HG03439 (cell line): ENCODE data around the gene RAB11FIP4.

ENCODE experiments used
- ATAC-seq: cut with Tn5 transposase; IDR thresholded peaks from one replicate; pipeline ENCODE4 v1.9.1; 2021; ENCODE audit warnings: mild to moderate bottlenecking, moderate library complexity; ENCODE audit not compliant: unreplicated experiment

Gene RAB11FIP4

GRCh38 chr17:31584438-31585279, 193.2 kb downstream of the RAB11FIP4 start:
- ATAC-seq, result no peak

DNA sequence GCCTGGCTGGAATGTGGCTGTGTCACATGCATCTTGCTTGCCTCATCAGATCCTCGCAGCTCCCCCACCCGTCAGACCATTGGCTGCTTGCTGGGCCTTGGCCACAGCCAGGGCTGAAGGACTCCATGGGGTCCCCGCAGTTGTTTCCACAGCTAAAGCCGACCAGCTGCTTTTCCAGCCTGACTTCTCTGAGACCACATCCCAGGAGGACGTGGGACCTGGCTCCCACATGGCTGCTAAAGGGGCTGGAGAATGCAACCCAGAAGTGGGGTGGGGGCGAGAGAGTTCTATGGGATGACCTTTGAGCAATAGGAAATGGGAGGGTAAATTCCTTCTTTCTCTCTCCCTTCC, 193.8 kb downstream of the RAB11FIP4 start:
- ATAC-seq, result no peak

- no peak for ATAC-seq
Observed at GRCh38 chr17:31586946-31587345, 195.5 kb downstream of the RAB11FIP4 start.

GRCh38 chr17:31587462-31587861, 196.0 kb downstream of the RAB11FIP4 start:
- no peak for ATAC-seq
